Sigmoid colon (tissue), 7 donors: ENCODE results near the gene SUCLG1. TPM values are rescaled to one million over a fixed set of nuclear protein-coding genes. Genes with fewer than 3 reads are reported as not detected.

Experiments
- DNase-seq: peaks from one replicate; pipeline ENCODE4 v3.0.0-alpha.2; 2019
- H3K27ac ChIP-seq, 4 donors: fragments of 200-600 bp; sonication (generic); one replicate each; pipeline ENCODE4 v1.5.1; 2016 to 2019; ENCODE audit warnings: mild to moderate bottlenecking in 1 of 4
- H3K27me3 ChIP-seq, 3 donors: fragments of 200-600 bp; sonication (generic); one replicate each; pipeline ENCODE4 v1.5.1; 2019; ENCODE audit warnings: mild to moderate bottlenecking in 1 of 3
- H3K36me3 ChIP-seq, 4 donors: fragments of 200-600 bp; sonication (generic); one replicate each; pipeline ENCODE4 v1.5.1; 2016 to 2019
- H3K4me1 ChIP-seq, 4 donors: fragments of 200-600 bp; sonication (generic); one replicate each; pipeline ENCODE4 v1.5.1; 2017 to 2019
- H3K4me3 ChIP-seq, 4 donors: fragments of 200-600 bp; sonication (generic); one replicate each; pipeline ENCODE4 v1.5.1; 2017 to 2019; ENCODE audit warnings: mild to moderate bottlenecking in 2 of 4, moderate library complexity in 1 of 4
- H3K9me3 ChIP-seq, 4 donors: fragments of 200-600 bp in 3 of 4; sonication (generic) in 3 of 4; one replicate each; pipeline versions ENCODE4 v1.5.1 to v1.6.1; 2013 to 2019
- CTCF ChIP-seq, 4 experiments: fragments of 450-650 bp in 3 of 4; fragments of 200-600 bp in 1 of 4; IDR thresholded peaks; one replicate each; pipeline ENCODE4 v1.5.1; 2016 to 2019; ENCODE audit warnings: antibody characterized with exemption in 4 of 4, mild to moderate bottlenecking in 3 of 4, moderate library complexity in 2 of 4
- EP300 ChIP-seq, 4 donors: sonication (generic); formaldehyde crosslinking; IDR thresholded peaks; one replicate each; pipeline ENCODE4 v1.6.1; 2017; ENCODE audit warnings: antibody characterized with exemption in 4 of 4
- POLR2A ChIP-seq, 2 donors: fragments of 450-650 bp; IDR thresholded peaks; one replicate each; pipeline ENCODE4 v1.6.1; 2016; ENCODE audit warnings: antibody characterized with exemption in 2 of 2, mild to moderate bottlenecking in 2 of 2, moderate library complexity in 2 of 2
- POLR2AphosphoS5 ChIP-seq, 4 donors: sonication (generic); formaldehyde crosslinking; IDR thresholded peaks; one replicate each; pipeline ENCODE4 v1.6.1; 2017; ENCODE audit warnings: antibody characterized with exemption in 4 of 4
- WGBS, 2 donors: extraction: QIAGEN DNeasy Blood & Tissue Kit; methylation state at CpG; one replicate each; pipeline ENCODE4 v1.1.7; 2013; 5-methylcytosine and 5-hydroxymethylcytosine counted together
- intact Hi-C: fragments of 100-400 bp; cut with DNase I; formaldehyde crosslinking; loops from one replicate; pipeline ENCODE4 v1.15.1; 2023
- polyA plus RNA-seq, 3 donors: library from polyadenylated mRNA; stranded (reverse); fragments of 200-250 nt; gene quantifications; one replicate each; pipeline ENCODE4 v1.2.3, GENCODE V29; 2013
- total RNA-seq, 4 donors: library from RNA; depleted of rRNA; stranded (reverse); fragments of >200 nt; gene quantifications; one replicate each; pipeline ENCODE4 v1.1.0, GENCODE V29; 2016
- donor health status: healthy with polysubstance abuse.
- donor health status: Bipolar disorder and iron deficiency.
- donor health status: healthy.

SUCLG1 gene
- total and polyA plus RNA-seq, 7 donors, result 75.6 to 423 (median 125) TPM

- 91 to 94% methylated on average over 5 of the region's 5 CpGs for WGBS, 2 donors
- Histone ChIP-seq H3K27ac (no peak overlapping the region), H3K4me3 (no peak overlapping the region), H3K9me3 (no peaks in the 10 kb centered on the region), H3K36me3 (no peaks in the 10 kb centered on the region), H3K4me1 (no peaks in the 10 kb centered on the region), H3K27me3 (no peaks in the 10 kb centered on the region)
- TF ChIP-seq POLR2A (IDR thresholded peaks at IDR 0.05) (no peak), CTCF (IDR thresholded peaks at IDR 0.05) (no peak), EP300 (IDR thresholded peaks at IDR 0.05) (no peak), POLR2AphosphoS5 (IDR thresholded peaks at IDR 0.05) (no peak)
- DNase-seq, result no peak
- intact Hi-C loops, result no loop called here
Measured at GRCh38 chr2:84373866-84374265, 85.2 kb downstream of the SUCLG1 start.

Other genes starting within 250 kb of the SUCLG1 start
- gene DNAH6, start 57.2 kb upstream of the SUCLG1 start, total RNA-seq, result under 1 TPM; 0.33 to 0.55 (median 0.45) TPM
- gene DNAH6, start 57.2 kb upstream of the SUCLG1 start, polyA plus RNA-seq, result under 1 TPM in 1 of 3 donors, not detected in 2; 0.20 TPM